ENCODE data around the gene TNFRSF18.

DNA sequence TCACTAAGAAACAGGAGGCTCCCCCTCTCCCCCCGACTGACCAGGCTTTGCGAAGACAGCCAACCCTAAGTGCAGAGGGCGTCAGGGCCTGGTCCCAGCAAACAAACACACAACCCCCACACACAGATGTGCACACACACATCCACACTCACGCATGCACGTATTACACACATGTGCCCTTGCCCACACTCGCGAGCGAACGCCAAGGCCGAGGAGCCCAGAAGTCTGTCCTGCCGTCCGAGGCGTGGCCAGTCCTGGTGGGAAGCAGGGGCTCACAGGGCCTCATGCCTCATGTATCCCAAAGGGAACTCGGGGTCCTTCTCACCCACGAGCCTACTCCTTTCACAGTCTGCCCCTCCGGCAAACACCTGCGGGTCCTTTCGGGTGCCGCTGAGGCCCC lies 23.4 kb upstream of the TNFRSF18 start:
- TF ChIP-seq, protein P1, sequence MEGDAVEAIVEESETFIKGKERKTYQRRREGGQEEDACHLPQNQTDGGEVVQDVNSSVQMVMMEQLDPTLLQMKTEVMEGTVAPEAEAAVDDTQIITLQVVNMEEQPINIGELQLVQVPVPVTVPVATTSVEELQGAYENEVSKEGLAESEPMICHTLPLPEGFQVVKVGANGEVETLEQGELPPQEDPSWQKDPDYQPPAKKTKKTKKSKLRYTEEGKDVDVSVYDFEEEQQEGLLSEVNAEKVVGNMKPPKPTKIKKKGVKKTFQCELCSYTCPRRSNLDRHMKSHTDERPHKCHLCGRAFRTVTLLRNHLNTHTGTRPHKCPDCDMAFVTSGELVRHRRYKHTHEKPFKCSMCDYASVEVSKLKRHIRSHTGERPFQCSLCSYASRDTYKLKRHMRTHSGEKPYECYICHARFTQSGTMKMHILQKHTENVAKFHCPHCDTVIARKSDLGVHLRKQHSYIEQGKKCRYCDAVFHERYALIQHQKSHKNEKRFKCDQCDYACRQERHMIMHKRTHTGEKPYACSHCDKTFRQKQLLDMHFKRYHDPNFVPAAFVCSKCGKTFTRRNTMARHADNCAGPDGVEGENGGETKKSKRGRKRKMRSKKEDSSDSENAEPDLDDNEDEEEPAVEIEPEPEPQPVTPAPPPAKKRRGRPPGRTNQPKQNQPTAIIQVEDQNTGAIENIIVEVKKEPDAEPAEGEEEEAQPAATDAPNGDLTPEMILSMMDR (IDR thresholded peaks at IDR 0.05), result no peak
- no peak for TF ChIP-seq POLR2AphosphoS5 (IDR thresholded peaks at IDR 0.05)
